A673 (cell line): ENCODE data around the gene IQCN. TPM values are rescaled to one million over a fixed set of nuclear protein-coding genes. Genes with fewer than 3 reads are reported as not detected.

Experiments used
- BruUV-seq: library from RNA; stranded (reverse); fragments of 400-500 nt; replicated peaks from 2 replicates; lab custom pipeline; 2021; lab: Mats Ljungman, UMichigan
- CTCF ChIA-PET: fragments of 300-600 bp; sonication (Branson Sonifier 250); formaldehyde crosslinking; loops from one replicate; lab custom pipeline; 2022; ENCODE audit warnings: antibody characterized with exemption; lab: Charles Lee
- POLR2A ChIA-PET: fragments of 300-600 bp; sonication (Branson Sonifier 250); formaldehyde crosslinking; loops from one replicate; lab custom pipeline; 2022; ENCODE audit warnings: antibody characterized with exemption; ENCODE audit not compliant: low non-redundant PET; lab: Charles Lee
- DNase-seq: peaks from one replicate; pipeline ENCODE4 v3.0.0-alpha.2; 2015; ENCODE audit warnings: low spot score
- H3K27ac ChIP-seq: fragments of 200-600 bp; sonication (generic); 2 replicates; pipeline ENCODE4 v1.5.1; 2016; ENCODE audit warnings: mixed run types, low read depth, mild to moderate bottlenecking, mixed read lengths, antibody characterized with exemption, low read length; ENCODE audit not compliant: poor library complexity, severe bottlenecking
- H3K27me3 ChIP-seq: fragments of 200-600 bp; sonication (generic); replicated peaks from 2 replicates; pipeline ENCODE4 v1.6.1; 2017; ENCODE audit warnings: mixed run types, low read depth, mild to moderate bottlenecking, mixed read lengths, antibody characterized with exemption, low read length; ENCODE audit not compliant: insufficient read depth, poor library complexity
- H3K36me3 ChIP-seq: fragments of 200-600 bp; sonication (generic); 2 replicates; pipeline ENCODE4 v1.6.1; 2016; ENCODE audit warnings: mixed run types, mild to moderate bottlenecking, mixed read lengths, antibody characterized with exemption, low read length; ENCODE audit not compliant: insufficient read depth, poor library complexity, severe bottlenecking
- H3K4me1 ChIP-seq: fragments of 200-600 bp; sonication (generic); 2 replicates; pipeline ENCODE4 v1.6.1; 2017; ENCODE audit warnings: mixed run types, mild to moderate bottlenecking, mixed read lengths, antibody characterized with exemption, low read length; ENCODE audit not compliant: insufficient read depth, poor library complexity, severe bottlenecking
- H3K4me3 ChIP-seq: fragments of 200-600 bp; sonication (generic); 2 replicates; pipeline ENCODE4 v1.5.1; 2016; ENCODE audit warnings: low read depth, mixed run types, mild to moderate bottlenecking, mixed read lengths, low read length; ENCODE audit not compliant: poor library complexity, severe bottlenecking
- H3K9me3 ChIP-seq: fragments of 200-600 bp; sonication (generic); 2 replicates; pipeline ENCODE4 v1.6.1; 2016; ENCODE audit warnings: mixed run types, low read depth, mild to moderate bottlenecking, mixed read lengths, antibody characterized with exemption, low read length; ENCODE audit not compliant: poor library complexity, severe bottlenecking
- EZH2 ChIP-seq: fragments of 200-600 bp; sonication (generic); IDR thresholded peaks from 2 replicates; pipeline ENCODE4 v1.6.1; 2017; ENCODE audit warnings: borderline replicate concordance, low read depth, mild to moderate bottlenecking, mixed read lengths, antibody characterized with exemption, low read length; ENCODE audit not compliant: poor library complexity, severe bottlenecking
- intact Hi-C: fragments of 100-400 bp; cut with micrococcal nuclease; formaldehyde crosslinking; loops from one replicate; pipeline ENCODE4 v1.10.0; 2022; ENCODE audit not compliant: unreplicated experiment
- total RNA-seq: library from RNA; stranded (reverse); gene quantifications from 2 replicates; pipeline ENCODE4 v1.2.3, GENCODE V29; 2021
- TF ChIP-seq, protein P1 (sequence below): fragments of 300-800, 200-600 bp; sonication (generic); conservative IDR thresholded peaks from 2 replicates; pipeline ENCODE4 v1.5.1; 2017; ENCODE audit warnings: low read depth, mild to moderate bottlenecking, antibody characterized with exemption, low read length, moderate library complexity, mixed read lengths

Gene IQCN
- total RNA-seq, 1 experiment from 2014 or later, result 10.2 TPM

DNA sequence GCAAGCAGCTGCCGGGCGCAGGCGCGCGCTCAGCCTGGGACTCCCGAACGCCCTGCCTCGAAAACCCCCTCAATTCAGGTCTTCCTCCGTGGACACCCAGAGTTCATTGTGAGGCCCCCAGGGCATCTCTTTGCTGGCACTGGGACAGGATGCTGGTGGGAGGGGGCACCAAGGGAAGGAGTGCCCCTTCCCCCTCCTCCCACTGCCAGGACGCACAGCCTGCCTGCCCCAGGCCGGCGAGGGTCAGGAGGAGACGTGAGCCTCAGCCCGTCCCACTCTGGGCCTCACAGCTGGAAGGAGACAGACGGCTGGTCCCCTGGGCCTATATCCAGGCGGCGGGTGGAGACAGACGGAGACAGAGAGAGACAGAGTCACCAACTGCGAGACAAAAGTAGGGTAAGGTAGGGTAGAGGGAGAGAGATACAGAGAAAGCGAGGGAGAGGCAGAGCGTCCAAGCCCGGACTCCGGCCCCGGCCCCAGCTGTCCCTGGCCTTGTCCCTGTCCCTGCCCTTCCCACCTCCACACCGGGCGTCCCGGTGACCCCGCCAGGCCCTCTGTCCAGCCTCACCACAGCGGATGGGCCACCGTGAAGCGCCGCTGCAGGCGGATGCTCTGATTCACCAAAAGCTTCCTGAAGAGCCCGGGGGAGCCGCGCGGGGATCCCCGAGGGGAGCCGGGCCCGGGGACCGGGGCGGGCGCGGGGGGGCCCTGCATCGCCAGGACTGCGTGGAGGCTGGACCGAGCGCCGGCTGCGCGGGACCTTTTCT, 48.4 kb downstream of the IQCN start, which contains the start of gene PDE4C:
PDE4C (minus strand) TSS at position 737 of the 767 bp plus-strand sequence; CDS start at position 714, 23 bp downstream.
- Histone ChIP-seq H3K4me1 (peaks cover 6% of the 10 kb centered on the region), H3K36me3 (no peaks in the 10 kb centered on the region), H3K27me3 (peaks cover 35% of the 10 kb centered on the region), H3K9me3 (no peaks in the 10 kb centered on the region), H3K4me3 (no peak within 1 kb of the TSS), H3K27ac (no peak within 1 kb of the TSS)
- POLR2A ChIA-PET, result no interaction called here
- TF ChIP-seq, protein P1, sequence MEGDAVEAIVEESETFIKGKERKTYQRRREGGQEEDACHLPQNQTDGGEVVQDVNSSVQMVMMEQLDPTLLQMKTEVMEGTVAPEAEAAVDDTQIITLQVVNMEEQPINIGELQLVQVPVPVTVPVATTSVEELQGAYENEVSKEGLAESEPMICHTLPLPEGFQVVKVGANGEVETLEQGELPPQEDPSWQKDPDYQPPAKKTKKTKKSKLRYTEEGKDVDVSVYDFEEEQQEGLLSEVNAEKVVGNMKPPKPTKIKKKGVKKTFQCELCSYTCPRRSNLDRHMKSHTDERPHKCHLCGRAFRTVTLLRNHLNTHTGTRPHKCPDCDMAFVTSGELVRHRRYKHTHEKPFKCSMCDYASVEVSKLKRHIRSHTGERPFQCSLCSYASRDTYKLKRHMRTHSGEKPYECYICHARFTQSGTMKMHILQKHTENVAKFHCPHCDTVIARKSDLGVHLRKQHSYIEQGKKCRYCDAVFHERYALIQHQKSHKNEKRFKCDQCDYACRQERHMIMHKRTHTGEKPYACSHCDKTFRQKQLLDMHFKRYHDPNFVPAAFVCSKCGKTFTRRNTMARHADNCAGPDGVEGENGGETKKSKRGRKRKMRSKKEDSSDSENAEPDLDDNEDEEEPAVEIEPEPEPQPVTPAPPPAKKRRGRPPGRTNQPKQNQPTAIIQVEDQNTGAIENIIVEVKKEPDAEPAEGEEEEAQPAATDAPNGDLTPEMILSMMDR, result no peak
- TF ChIP-seq EZH2, result no peak
- DNase-seq, result peak; percentile 64
- CTCF ChIA-PET, result interaction anchor here (0.7 kb wide), 1 partner anchor 43 kb away, joined by 5 read pairs; no protein-coding TSS in a partner anchor
- intact Hi-C loops, result no loop called here
- BruUV-seq, result no TSS peak

DNA sequence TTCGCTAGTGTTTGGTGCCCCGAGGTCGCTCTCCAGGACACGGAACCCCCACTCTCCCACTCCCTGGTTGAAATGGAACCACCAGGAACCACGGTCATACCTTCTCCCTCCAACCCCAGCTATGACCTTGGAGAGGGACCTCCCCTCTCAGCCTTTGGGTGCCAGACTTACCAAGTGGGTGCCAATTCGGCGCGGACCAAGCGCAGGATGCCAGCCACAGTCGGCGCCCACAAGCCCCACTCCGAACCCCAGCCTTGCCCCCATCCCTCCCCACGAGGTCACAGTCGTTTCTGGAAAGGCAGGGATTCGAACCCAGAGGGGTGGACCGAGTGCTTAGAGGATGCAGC, 48.9 kb downstream of the IQCN start:
- TF ChIP-seq, protein P1, result no peak
- TF ChIP-seq EZH2, result peak; percentile 18
- Histone ChIP-seq H3K4me3 (peak overlapping the region; percentile 34), H3K27ac (no peak overlapping the region), H3K36me3 (no peaks in the 10 kb centered on the region), H3K27me3 (peaks cover 35% of the 10 kb centered on the region), H3K4me1 (peaks cover 6% of the 10 kb centered on the region), H3K9me3 (no peaks in the 10 kb centered on the region)
- ChIA-PET POLR2A (no interaction called here), CTCF (interaction anchor here (0.7 to 1.9 kb wide), 2 partner anchors 43 to 54 kb away, joined by 5 to 8 read pairs; no protein-coding TSS in a partner anchor)
- intact Hi-C loops, result no loop called here
- no peak for DNase-seq
- BruUV-seq, result no TSS peak

DNA sequence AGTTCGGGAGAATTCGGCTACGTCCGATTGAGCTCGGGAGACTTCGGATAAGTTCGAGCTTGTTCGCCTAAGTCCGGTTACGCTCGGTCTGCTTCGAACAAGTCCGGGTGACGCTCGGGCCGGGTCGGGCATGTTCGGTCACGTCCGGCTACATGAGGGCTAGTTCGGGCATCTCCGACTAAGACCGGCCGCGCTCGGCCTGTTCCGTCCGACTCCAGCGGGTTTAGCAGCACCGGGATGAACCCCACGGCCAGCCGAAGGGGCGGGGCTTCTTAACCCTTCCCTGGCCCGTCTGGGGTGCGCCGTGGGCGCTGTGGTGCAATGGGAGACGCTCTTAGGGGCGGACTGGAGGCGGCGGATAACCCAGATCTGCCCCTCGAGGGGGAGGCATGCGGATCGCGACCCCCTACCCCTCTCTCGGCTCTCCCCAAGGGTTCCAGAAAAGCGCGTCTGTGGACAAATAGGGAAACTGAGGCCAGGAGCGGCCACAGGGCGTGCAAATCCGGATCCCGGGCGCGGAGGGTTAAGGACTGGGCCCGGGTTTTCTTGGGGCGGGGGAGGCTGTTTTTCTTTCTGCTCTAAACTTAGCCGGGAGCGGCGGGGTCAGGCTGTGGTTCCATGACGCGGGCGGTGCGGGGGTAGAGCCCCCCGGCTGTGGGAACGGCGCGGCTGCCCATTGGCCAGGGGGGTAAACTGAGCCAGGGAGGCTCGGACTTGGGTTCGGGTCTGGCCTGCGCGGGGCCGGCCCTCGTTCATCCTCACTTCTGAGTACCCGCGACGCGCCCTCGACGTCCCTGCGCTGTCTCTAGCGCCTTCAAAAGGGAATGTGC, 49.5 kb downstream of the IQCN start:
- Histone ChIP-seq H3K36me3 (no peaks in the 10 kb centered on the region), H3K27ac (no peak overlapping the region), H3K27me3 (peaks cover 35% of the 10 kb centered on the region), H3K4me3 (peak overlapping the region; percentile 34), H3K9me3 (no peaks in the 10 kb centered on the region), H3K4me1 (peaks cover 6% of the 10 kb centered on the region)
- DNase-seq, result peak; percentile 97
- TF ChIP-seq, protein P1, result no peak
- peak; percentile 19 for TF ChIP-seq EZH2
- ChIA-PET CTCF (interaction anchor here (0.5 to 1.9 kb wide), 6 partner anchors 13 to 112 kb away, joined by 3 to 8 read pairs (median 4); no protein-coding TSS in a partner anchor), POLR2A (interaction anchor here (1.2 kb wide), 1 partner anchor 57 kb away, joined by 5 read pairs; the partner anchor contains the start of gene JUND)
- intact Hi-C loops, result no loop called here
- BruUV-seq, result no TSS peak
